Activated T-cell treated with anti-CD3 and anti-CD28 coated beads, Interleukin-2, amount 50 U/mL, for 72 hours (primary cell): ENCODE results near the gene ZNF324B. TPM values are rescaled to one million over a fixed set of nuclear protein-coding genes. Genes with fewer than 3 reads are reported as not detected.
"Not testable (repeated sequence)": the region's sequence is repeated elsewhere in the genome, so short reads cannot be mapped to it uniquely, and the experiment has no call there.

Experiments used
- ATAC-seq, 2 donors: fragments of 150-1000 bp; cut with Tn5 transposase; replicated peaks in 1 of 2; 2 replicates each; pipeline ENCODE4 v1.10.0; 2021; ENCODE audit warnings: moderate library complexity in 2 of 2, mild to moderate bottlenecking in 1 of 2
- DNase-seq, 2 donors: peaks; one replicate each; pipeline ENCODE4 v3.0.0; 2021 to 2022; ENCODE audit warnings: mixed read lengths in 1 of 2
- H3K27ac Mint-ChIP-seq: one replicate; pipeline ENCODE4 v1.8.0; 2022; ENCODE audit warnings: mild to moderate bottlenecking, moderate library complexity, mixed read lengths
- H3K27me3 Mint-ChIP-seq: one replicate; pipeline ENCODE4 v1.8.0; 2022; ENCODE audit warnings: low read depth, mixed read lengths
- H3K36me3 Mint-ChIP-seq, 2 donors: one replicate each; pipeline ENCODE4 v1.8.0; 2022; ENCODE audit warnings: mixed read lengths in 2 of 2, mild to moderate bottlenecking in 1 of 2; ENCODE audit not compliant: insufficient read depth in 2 of 2
- H3K4me1 Mint-ChIP-seq: one replicate; pipeline ENCODE4 v1.8.0; 2022; ENCODE audit warnings: low read depth, mixed read lengths
- H3K4me3 Mint-ChIP-seq, 2 donors: one replicate each; pipeline ENCODE4 v1.8.0; 2022; ENCODE audit warnings: mild to moderate bottlenecking in 2 of 2, mixed read lengths in 2 of 2, moderate library complexity in 2 of 2
- H3K9me3 Mint-ChIP-seq, 2 donors: one replicate each; pipeline ENCODE4 v1.8.0; 2022; ENCODE audit warnings: mixed read lengths in 2 of 2
- total RNA-seq, 2 donors: library from RNA; stranded (reverse); gene quantifications; one replicate each; pipeline ENCODE4 v1.2.3, GENCODE V29; 2022

The ZNF324B gene
- 1 to 10 TPM; 7.7 TPM for total RNA-seq

DNA sequence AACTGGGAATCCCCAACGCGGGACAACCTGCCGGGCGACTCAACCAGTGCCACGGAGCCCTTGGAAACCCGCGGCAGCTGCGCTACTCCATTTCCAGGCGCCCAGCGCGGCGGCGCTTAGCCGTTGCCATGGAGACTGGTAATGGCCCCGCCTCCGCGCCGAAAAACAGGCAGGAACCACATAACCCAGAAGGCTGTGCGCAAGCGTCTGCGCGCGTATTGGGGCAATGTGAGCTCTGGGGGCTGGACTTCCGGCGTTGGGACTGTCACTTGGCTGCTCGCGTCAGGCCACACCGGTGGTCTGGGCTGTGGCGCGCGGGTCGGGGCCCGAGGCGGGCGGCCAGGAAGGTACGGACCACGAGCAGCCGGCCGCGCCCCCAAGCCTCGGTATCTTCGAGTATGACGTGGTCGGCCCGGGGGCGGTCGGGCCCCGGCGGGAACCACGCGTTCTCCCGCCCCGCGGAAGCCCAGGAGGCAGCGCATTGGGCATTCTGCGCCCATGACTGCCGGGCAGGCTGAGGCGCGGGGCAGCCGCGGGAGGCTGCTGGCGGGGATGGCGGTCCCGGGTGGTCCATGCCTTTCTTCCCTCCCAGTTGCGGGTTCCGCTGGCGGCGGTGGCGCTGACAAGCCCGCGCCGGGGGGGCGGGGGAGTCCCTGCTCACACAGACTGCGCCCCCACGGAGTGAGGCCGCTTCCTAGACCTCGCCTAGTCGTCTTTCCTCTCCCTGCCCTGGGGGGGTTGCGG, at the start of gene ZNF324B:
Gene ZNF324B (plus strand): TSS at position 265 of the 744 bp plus-strand sequence. CDS start 2,080 bp downstream, outside the sequence.
- peak within 1 kb of the TSS; percentile 95 to 96 for H3K4me3 Mint-ChIP-seq
- H3K27ac Mint-ChIP-seq, result peak within 1 kb of the TSS; percentile 68
- peaks cover 17% of the 10 kb centered on the region for H3K27me3 Mint-ChIP-seq
- peak; percentile 99 for ATAC-seq
- peaks cover 7 to 11% of the 10 kb centered on the region in 2 donors for H3K9me3 Mint-ChIP-seq
- peaks cover 9 to 27% of the 10 kb centered on the region in 2 donors for H3K36me3 Mint-ChIP-seq
- DNase-seq, result peak; percentile 96 to 97
- H3K4me1 Mint-ChIP-seq, result peaks cover 35% of the 10 kb centered on the region

DNA sequence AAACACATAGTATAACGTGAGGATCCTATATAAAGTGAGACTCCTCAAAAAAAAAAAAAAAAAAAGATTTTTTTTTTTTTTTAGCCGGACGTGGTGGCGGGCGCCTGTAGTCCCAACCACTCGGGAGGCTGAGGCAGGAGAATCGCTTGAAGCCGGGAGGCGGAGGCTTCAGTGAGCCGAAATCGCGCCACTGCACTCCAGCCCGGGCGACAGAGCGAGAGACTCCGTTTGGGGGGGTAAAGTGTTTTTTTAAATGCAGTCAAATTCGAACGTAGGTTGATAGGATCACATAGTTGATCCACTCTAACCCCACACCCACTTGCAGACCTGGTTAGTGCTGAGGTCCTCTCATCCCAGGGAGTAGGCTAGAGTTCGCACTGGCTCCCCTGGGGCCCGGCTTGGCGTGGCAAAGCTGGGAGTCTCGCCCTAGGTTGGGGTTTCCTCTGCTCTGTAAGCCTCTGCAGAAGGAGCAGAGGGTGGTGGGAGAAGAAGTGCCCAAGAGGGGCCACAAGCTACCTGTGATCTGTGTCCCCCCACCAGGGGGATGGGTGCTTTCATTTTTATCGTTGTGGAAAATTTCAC, 49.5 kb upstream of the ZNF324B start:
- Mint-ChIP-seq H3K27ac (no peak overlapping the region), H3K9me3 (no peaks in the 10 kb centered on the region), H3K36me3 (peaks cover 0 to 1% of the 10 kb centered on the region in 2 donors), H3K4me3 (peak overlapping the region; percentile 90 to 92), H3K4me1 (peaks cover 27% of the 10 kb centered on the region), H3K27me3 (no peaks in the 10 kb centered on the region)
- DNase-seq (no peak), ATAC-seq (no peak)

DNA sequence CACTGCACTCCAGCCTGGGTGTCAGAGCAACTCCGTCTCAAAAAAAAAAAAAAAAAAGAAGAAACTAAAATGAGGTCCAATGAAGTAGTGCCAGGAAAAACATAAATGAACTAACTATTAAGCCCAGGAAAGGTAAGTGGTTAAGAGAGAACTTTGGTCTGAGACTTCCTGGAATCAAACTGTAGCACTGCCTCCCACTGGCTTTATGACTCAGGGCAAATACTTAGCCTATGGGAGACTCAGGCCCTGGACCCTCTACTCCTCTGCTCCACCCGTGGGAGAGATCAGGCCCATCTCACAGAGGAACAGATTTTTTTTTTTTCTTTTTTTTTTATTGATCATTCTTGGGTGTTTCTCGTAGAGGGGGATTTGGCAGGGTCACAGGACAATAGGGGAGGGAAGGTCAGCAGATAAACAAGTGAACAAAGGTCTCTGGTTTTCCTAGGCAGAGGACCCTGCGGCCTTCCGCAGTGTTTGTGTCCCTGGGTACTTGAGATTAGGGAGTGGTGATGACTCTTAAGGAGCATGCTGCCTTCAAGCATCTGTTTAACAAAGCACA, 47.4 kb upstream of the ZNF324B start:
- not testable (repeated sequence) for H3K27ac Mint-ChIP-seq

DNA sequence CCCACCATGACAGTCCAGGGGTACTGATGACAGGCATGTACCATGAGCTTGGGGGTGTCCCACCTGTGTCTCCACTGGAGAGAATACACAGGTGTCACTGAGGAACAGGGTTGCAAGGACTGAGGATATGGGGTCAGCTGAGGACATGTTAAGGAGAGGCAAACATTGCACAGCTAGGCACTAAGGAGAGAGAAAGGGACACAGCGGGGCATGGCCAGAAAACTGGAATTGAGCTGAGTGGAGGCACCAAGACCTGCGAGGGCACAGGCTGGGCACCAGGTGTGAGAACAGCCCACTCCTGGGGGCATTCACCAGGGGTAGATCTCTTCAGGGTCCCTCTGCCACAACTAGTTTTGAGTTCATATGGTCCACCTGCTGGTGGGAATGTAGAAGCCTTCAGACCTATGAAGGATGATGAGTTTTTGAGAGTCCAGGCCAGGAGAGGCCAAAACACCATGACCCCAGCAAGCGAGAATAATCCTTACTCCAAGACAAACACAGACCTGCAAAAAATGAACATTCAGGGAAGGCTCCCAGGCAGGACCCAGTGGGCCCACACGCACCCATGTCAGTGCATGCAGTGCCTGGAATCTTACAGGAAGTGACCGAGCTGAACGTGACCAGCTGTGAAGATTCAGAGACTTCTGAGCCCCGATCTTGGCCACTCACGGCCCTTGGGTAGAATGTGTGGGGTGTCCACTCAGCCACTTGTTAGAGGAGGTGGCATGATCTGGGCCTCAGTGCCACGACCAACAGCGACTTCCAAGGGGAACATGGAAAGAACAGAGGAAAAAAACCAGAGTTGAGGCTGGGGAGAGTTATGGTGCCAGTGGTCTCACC, 44.4 kb upstream of the ZNF324B start:
- H3K36me3 Mint-ChIP-seq, result peaks cover 0 to 2% of the 10 kb centered on the region in 2 donors
- H3K9me3 Mint-ChIP-seq, result no peaks in the 10 kb centered on the region
- H3K4me1 Mint-ChIP-seq, result peaks cover 36% of the 10 kb centered on the region
- H3K27me3 Mint-ChIP-seq, result no peaks in the 10 kb centered on the region
- H3K4me3 Mint-ChIP-seq, result peak overlapping the region; percentile 81 to 91
- DNase-seq (no peak), ATAC-seq (no peak)
- H3K27ac Mint-ChIP-seq, result no peak overlapping the region

More for the DNA sequence above, 47.4 kb upstream of the ZNF324B start:
- H3K36me3 Mint-ChIP-seq, H3K4me3 Mint-ChIP-seq, DNase-seq, ATAC-seq, H3K9me3 Mint-ChIP-seq, H3K27me3 Mint-ChIP-seq: not testable (repeated sequence)
- H3K4me1 Mint-ChIP-seq, result peaks cover 40% of the 10 kb centered on the region

DNA sequence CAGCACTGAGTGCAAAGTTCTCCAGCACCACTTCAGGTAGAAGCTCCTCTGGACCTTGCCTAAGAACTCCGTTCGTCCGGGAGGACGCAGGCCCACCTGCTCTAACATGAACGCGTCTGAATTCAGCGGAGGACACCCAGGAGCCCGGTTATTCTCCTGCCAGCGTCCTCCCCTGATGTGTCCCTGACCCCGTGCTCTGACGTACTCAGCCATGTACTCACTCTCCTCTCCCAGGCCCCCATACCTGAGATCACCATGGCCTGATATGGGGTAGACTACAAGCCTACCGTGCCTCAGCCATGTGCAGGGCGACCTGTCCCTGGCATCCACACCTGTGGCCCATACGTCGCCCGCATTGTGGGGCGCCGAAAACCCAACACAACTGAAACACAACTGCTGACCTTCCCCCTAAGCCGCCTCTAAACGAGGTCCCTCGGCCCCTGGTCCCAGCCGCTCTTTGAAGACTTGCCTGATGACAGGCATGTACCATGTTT, 43.7 kb upstream of the ZNF324B start:
- no peaks in the 10 kb centered on the region for H3K27me3 Mint-ChIP-seq
- ATAC-seq (peak in 1 of 2 donors; percentile 5), DNase-seq (no peak)
- H3K4me1 Mint-ChIP-seq, result peaks cover 31% of the 10 kb centered on the region
- peak overlapping the region; percentile 34 for H3K27ac Mint-ChIP-seq
- no peaks in the 10 kb centered on the region for H3K9me3 Mint-ChIP-seq
- peaks cover 0 to 2% of the 10 kb centered on the region in 2 donors for H3K36me3 Mint-ChIP-seq
- peak overlapping the region; percentile 81 to 91 for H3K4me3 Mint-ChIP-seq

- Mint-ChIP-seq H3K27ac (peak within 1 kb of the TSS; percentile 90), H3K4me3 (peak within 1 kb of the TSS; percentile 81 to 91), H3K9me3 (no peaks in the 10 kb centered on the region), H3K4me1 (peaks cover 31% of the 10 kb centered on the region), H3K27me3 (no peaks in the 10 kb centered on the region), H3K36me3 (peaks cover 2% of the 10 kb centered on the region in 2 donors)
- ATAC-seq, result peak; percentile 96 to 97
- peak; percentile 95 to 96 for DNase-seq
These were observed 43.0 kb upstream of the ZNF324B start, which contains the start of gene ZNF584 for GRCh38 chr19:58408152-58409009. Gene ZNF584 (plus strand): TSS chr19:58408649. CDS start chr19:58409148, 499 bp downstream.

GRCh38 chr19:58409010-58409790, 42.2 kb upstream of the ZNF324B start:
- peak; percentile 10 to 24 for ATAC-seq
- DNase-seq, result peak; percentile 30 to 35
- Mint-ChIP-seq H3K27ac (peak overlapping the region; percentile 19), H3K4me1 (peaks cover 31% of the 10 kb centered on the region), H3K4me3 (peak overlapping the region; percentile 81 to 91), H3K36me3 (peaks cover 2% of the 10 kb centered on the region in 2 donors), H3K9me3 (no peaks in the 10 kb centered on the region), H3K27me3 (no peaks in the 10 kb centered on the region)

GRCh38 chr19:58416604-58417003, 34.8 kb upstream of the ZNF324B start:
- Mint-ChIP-seq H3K4me1 (no peaks in the 10 kb centered on the region), H3K4me3 (no peak overlapping the region), H3K27me3 (no peaks in the 10 kb centered on the region), H3K9me3 (peaks cover 0 to 2% of the 10 kb centered on the region in 2 donors), H3K27ac (no peak overlapping the region), H3K36me3 (peaks cover 16 to 29% of the 10 kb centered on the region in 2 donors)
- no peak for ATAC-seq
- no peak for DNase-seq

GRCh38 chr19:58417071-58417470, 34.4 kb upstream of the ZNF324B start:
- Mint-ChIP-seq H3K9me3 (peaks cover 0 to 2% of the 10 kb centered on the region in 2 donors), H3K4me3 (no peak overlapping the region), H3K4me1 (no peaks in the 10 kb centered on the region), H3K36me3 (peaks cover 16 to 32% of the 10 kb centered on the region in 2 donors), H3K27ac (no peak overlapping the region), H3K27me3 (no peaks in the 10 kb centered on the region)
- ATAC-seq, result no peak
- DNase-seq, result no peak

GRCh38 chr19:58428617-58429016, 22.8 kb upstream of the ZNF324B start:
- Mint-ChIP-seq H3K27me3 (no peaks in the 10 kb centered on the region), H3K27ac (no peak overlapping the region), H3K36me3 (peaks cover 34 to 38% of the 10 kb centered on the region in 2 donors), H3K4me3 (no peak overlapping the region), H3K9me3 (peaks cover 5 to 32% of the 10 kb centered on the region in 2 donors), H3K4me1 (no peaks in the 10 kb centered on the region)
- ATAC-seq, result no peak
- DNase-seq, result no peak

- Mint-ChIP-seq H3K27ac (no peak overlapping the region), H3K27me3 (no peaks in the 10 kb centered on the region), H3K36me3 (peaks cover 43 to 48% of the 10 kb centered on the region in 2 donors), H3K4me3 (no peak overlapping the region), H3K9me3 (peaks cover 5 to 36% of the 10 kb centered on the region in 2 donors), H3K4me1 (no peaks in the 10 kb centered on the region)
- DNase-seq (no peak), ATAC-seq (no peak)
These were observed 21.7 kb upstream of the ZNF324B start for GRCh38 chr19:58429745-58430144.
